Prostate gland (tissue), 2 donors: ENCODE measurements around the gene RAPH1. TPM values are rescaled to one million over a fixed set of nuclear protein-coding genes. Genes with fewer than 3 reads are reported as not detected.

Experiments used
- DNase-seq: peaks from one replicate; pipeline ENCODE4 v3.0.0-alpha.2; 2019; ENCODE audit warnings: low spot score
- H3K27ac ChIP-seq, 2 donors: fragments of 200-600 bp; sonication (generic); 2 replicates each; pipeline ENCODE4 v1.5.1; 2017 to 2019
- H3K27me3 ChIP-seq: fragments of 200-600 bp; sonication (generic); replicated peaks from 2 replicates; pipeline ENCODE4 v1.5.1; 2019; ENCODE audit not compliant: insufficient read depth
- H3K36me3 ChIP-seq, 2 donors: fragments of 200-600 bp; sonication (generic); 1 replicate in 1 of 2; 2 replicates in 1 of 2; pipeline versions ENCODE4 v1.5.1 to v1.8.1; 2017 to 2019
- H3K4me1 ChIP-seq: fragments of 200-600 bp; sonication (generic); replicated peaks from 2 replicates; pipeline ENCODE4 v1.5.1; 2019
- H3K4me3 ChIP-seq, 2 donors: fragments of 200-600 bp; sonication (generic); 2 replicates each; pipeline ENCODE4 v1.5.1; 2017 to 2019
- H3K9me3 ChIP-seq: fragments of 200-600 bp; sonication (generic); 2 replicates; pipeline ENCODE4 v1.5.1; 2017
- POLR2A ChIP-seq: fragments of 450-650 bp; IDR thresholded peaks from one replicate; pipeline ENCODE4 v1.6.1; 2016; ENCODE audit warnings: antibody characterized with exemption, mild to moderate bottlenecking
- POLR2AphosphoS5 ChIP-seq: sonication (generic); formaldehyde crosslinking; IDR thresholded peaks from one replicate; pipeline ENCODE4 v1.6.1; 2017; ENCODE audit warnings: antibody characterized with exemption
- WGBS: methylation state at CpG from one replicate; pipeline ENCODE4 v1.1.5; 2018; 5-methylcytosine and 5-hydroxymethylcytosine counted together
- intact Hi-C: fragments of 100-400 bp; cut with DNase I; formaldehyde crosslinking; loops from one replicate; pipeline ENCODE4 v1.14.2; 2022
- total RNA-seq, 2 donors: library from RNA; depleted of rRNA; stranded (reverse); fragments of >200 nt; gene quantifications; one replicate each; pipeline ENCODE4 v1.1.0, GENCODE V29; 2016
- TF ChIP-seq, protein P1 (sequence below), 4 experiments: fragments of 200-600 bp in 2 of 4; fragments of 450-650 bp in 2 of 4; sonication (generic) in 2 of 4; IDR thresholded peaks; 1 replicate in 3 of 4; 2 replicates in 1 of 4; pipeline ENCODE4 v1.5.1; 2016 to 2019; ENCODE audit warnings: antibody characterized with exemption in 4 of 4, mild to moderate bottlenecking in 2 of 4, moderate library complexity in 2 of 4

Gene RAPH1, protein sequence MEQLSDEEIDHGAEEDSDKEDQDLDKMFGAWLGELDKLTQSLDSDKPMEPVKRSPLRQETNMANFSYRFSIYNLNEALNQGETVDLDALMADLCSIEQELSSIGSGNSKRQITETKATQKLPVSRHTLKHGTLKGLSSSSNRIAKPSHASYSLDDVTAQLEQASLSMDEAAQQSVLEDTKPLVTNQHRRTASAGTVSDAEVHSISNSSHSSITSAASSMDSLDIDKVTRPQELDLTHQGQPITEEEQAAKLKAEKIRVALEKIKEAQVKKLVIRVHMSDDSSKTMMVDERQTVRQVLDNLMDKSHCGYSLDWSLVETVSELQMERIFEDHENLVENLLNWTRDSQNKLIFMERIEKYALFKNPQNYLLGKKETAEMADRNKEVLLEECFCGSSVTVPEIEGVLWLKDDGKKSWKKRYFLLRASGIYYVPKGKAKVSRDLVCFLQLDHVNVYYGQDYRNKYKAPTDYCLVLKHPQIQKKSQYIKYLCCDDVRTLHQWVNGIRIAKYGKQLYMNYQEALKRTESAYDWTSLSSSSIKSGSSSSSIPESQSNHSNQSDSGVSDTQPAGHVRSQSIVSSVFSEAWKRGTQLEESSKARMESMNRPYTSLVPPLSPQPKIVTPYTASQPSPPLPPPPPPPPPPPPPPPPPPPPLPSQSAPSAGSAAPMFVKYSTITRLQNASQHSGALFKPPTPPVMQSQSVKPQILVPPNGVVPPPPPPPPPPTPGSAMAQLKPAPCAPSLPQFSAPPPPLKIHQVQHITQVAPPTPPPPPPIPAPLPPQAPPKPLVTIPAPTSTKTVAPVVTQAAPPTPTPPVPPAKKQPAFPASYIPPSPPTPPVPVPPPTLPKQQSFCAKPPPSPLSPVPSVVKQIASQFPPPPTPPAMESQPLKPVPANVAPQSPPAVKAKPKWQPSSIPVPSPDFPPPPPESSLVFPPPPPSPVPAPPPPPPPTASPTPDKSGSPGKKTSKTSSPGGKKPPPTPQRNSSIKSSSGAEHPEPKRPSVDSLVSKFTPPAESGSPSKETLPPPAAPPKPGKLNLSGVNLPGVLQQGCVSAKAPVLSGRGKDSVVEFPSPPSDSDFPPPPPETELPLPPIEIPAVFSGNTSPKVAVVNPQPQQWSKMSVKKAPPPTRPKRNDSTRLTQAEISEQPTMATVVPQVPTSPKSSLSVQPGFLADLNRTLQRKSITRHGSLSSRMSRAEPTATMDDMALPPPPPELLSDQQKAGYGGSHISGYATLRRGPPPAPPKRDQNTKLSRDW
- total RNA-seq, result 10 to 100 TPM; 27.6 to 35.0 TPM

DNA sequence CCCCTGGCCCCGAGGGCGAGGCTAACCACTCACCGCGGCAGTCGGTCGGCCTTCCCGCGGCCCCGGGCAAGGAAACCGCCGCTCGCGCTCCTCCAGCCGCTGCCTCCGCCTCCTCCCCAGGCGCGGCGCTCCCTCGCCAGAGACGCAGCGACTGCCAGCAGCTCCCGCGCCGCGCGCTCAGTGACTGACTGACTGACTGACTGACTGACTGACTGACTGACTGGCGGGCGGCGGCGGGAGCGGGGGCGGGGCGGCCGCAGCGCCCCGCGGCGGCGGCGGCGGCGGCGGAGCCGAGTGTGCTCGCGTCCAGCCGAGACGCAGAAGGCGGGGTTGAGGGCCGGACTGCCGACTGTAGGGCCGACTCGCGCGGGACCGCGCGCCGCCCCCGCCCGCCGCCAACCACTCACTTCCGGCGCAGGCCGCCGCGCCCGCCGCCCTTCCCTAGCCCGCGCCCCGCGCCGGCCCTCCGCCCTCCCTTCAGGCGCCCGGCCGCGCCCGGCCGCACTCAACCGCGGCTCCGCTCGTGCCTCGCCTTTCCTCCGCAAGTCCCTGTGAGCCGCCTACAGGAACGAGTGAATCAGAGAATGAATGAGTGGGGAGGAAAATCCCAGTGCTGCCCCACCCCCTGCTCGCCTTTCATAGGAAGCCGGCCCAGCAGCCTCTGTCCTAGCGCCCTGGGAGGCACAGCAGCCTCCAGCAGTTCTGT lies at the start of gene RAPH1:
Gene RAPH1, minus strand, starts transcription at position 224 of the 706 bp plus-strand sequence. CDS start 39,948 bp downstream, outside the sequence.
- no peaks in the 10 kb centered on the region for H3K9me3 ChIP-seq
- H3K36me3 ChIP-seq, result no peaks in the 10 kb centered on the region
- H3K27ac ChIP-seq, result peak within 1 kb of the TSS; percentile 93 to 94
- under 1% methylated on average over 66 of the region's 92 CpGs for WGBS
- no peaks in the 10 kb centered on the region for H3K27me3 ChIP-seq
- DNase-seq, result peak; percentile 83
- no peaks in the 10 kb centered on the region for H3K4me1 ChIP-seq
- TF ChIP-seq, protein P1, sequence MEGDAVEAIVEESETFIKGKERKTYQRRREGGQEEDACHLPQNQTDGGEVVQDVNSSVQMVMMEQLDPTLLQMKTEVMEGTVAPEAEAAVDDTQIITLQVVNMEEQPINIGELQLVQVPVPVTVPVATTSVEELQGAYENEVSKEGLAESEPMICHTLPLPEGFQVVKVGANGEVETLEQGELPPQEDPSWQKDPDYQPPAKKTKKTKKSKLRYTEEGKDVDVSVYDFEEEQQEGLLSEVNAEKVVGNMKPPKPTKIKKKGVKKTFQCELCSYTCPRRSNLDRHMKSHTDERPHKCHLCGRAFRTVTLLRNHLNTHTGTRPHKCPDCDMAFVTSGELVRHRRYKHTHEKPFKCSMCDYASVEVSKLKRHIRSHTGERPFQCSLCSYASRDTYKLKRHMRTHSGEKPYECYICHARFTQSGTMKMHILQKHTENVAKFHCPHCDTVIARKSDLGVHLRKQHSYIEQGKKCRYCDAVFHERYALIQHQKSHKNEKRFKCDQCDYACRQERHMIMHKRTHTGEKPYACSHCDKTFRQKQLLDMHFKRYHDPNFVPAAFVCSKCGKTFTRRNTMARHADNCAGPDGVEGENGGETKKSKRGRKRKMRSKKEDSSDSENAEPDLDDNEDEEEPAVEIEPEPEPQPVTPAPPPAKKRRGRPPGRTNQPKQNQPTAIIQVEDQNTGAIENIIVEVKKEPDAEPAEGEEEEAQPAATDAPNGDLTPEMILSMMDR (IDR thresholded peaks at IDR 0.05), result no peak
- TF ChIP-seq POLR2AphosphoS5 (peak; percentile 14), POLR2A (peak; percentile 36)
- H3K4me3 ChIP-seq, result peak within 1 kb of the TSS; percentile 90 to 94
- intact Hi-C loops, result no loop called here

DNA sequence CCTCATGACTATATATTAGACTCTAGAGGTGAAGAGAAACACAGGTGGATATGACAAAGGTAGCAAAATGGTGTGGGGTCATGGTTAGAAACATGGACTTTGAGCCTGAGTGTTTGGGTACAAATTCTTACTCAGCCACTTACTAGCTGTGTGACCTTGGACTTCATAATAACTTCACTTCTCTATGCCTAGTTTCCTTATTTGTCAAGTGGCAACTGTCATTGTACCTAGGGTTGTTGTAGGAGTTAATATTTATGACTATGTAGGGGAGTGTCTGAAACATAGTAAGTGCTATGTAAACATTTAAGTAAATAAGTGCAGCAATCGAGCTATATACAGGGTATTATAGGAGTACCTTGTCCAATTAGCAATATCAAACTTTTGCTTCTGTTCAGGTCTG lies 49.7 kb upstream of the RAPH1 start:
- H3K4me3 ChIP-seq, result no peak overlapping the region
- peaks cover 7% of the 10 kb centered on the region for H3K4me1 ChIP-seq
- no peaks in the 10 kb centered on the region for H3K36me3 ChIP-seq
- intact Hi-C loops, result no loop called here
- H3K27ac ChIP-seq, result no peak overlapping the region
- TF ChIP-seq POLR2A, result no peak
- TF ChIP-seq, protein P1 (IDR thresholded peaks at IDR 0.05), result no peak
- no peak for TF ChIP-seq POLR2AphosphoS5
- no peak for DNase-seq
- 55% methylated on average over 1 of the region's 1 CpG for WGBS
- no peaks in the 10 kb centered on the region for H3K27me3 ChIP-seq
- H3K9me3 ChIP-seq, result no peaks in the 10 kb centered on the region

DNA sequence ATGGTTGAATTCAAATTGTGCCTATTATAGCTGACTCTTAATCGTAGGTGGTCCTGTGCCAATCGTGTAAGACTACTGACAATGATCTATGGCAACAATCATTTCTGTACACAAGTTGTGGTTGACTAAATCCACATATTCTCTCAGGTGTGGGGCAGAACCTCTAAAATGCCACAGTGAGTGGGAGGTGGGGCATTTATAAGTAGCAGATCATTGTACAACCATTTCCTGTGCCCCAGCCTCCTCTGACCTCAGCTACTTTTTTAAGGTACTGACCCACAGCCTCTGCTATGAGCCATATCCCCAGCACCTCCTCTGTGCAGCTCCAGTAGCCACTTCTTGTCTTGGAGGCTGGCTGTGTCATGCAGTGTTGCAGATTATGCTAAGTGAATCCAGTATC lies 48.6 kb upstream of the RAPH1 start:
- no peak for DNase-seq
- Histone ChIP-seq H3K27ac (no peak overlapping the region), H3K4me3 (no peak overlapping the region), H3K9me3 (no peaks in the 10 kb centered on the region), H3K4me1 (peaks cover 11% of the 10 kb centered on the region), H3K36me3 (no peaks in the 10 kb centered on the region), H3K27me3 (no peaks in the 10 kb centered on the region)
- intact Hi-C loops, result no loop called here
- TF ChIP-seq POLR2AphosphoS5 (no peak), POLR2A (no peak)
- TF ChIP-seq, protein P1 (IDR thresholded peaks at IDR 0.05), result no peak
- WGBS, result 30% methylated on average over 2 of the region's 2 CpGs

DNA sequence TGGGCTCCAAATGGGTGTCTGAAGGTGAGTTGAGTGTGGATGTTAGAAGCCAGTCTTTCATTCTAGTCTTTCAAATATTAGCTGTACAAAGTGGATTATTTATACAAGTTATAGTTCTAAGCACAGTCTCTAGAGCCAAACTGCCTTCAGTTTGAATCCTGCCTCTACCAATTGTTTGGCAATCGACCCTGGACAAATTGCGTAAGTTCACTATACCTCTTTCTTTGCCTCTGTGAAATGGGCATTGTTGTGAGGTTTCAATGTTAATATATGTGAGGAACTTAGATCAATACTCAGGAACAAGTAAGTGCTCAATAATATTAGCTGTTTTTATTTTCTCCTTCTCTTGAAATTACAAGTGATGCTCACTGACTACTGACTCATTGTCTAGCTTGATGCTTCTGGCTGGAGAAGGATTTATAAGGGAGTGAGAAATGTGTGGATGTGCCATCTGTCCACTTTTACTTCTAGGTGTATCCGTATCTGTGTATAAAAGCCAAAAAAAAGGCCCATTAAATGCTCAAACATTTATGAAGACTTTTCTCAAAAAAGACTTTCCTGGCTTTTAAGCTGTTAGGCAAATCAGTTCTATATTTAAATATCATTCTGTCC lies 48.1 kb upstream of the RAPH1 start:
- H3K4me3 ChIP-seq, result no peak overlapping the region
- intact Hi-C loops, result no loop called here
- TF ChIP-seq POLR2A, result no peak
- TF ChIP-seq POLR2AphosphoS5, result no peak
- TF ChIP-seq, protein P1 (IDR thresholded peaks at IDR 0.05), result no peak
- H3K27ac ChIP-seq, result peak overlapping the region; percentile 70 to 80
- peaks cover 11% of the 10 kb centered on the region for H3K4me1 ChIP-seq
- no peaks in the 10 kb centered on the region for H3K9me3 ChIP-seq
- H3K27me3 ChIP-seq, result no peaks in the 10 kb centered on the region
- no peaks in the 10 kb centered on the region for H3K36me3 ChIP-seq
- no peak for DNase-seq
- WGBS, result 86% methylated on average over 3 of the region's 3 CpGs
